T-cell (primary cell): ENCODE data around the gene GARIN5B. TPM values are rescaled to one million over a fixed set of nuclear protein-coding genes. Genes with fewer than 3 reads are reported as not detected.

ENCODE experiments used
- ATAC-seq, 4 experiments: fragments of 200-7000 bp in 3 of 4; fragments of 150-1000 bp in 1 of 4; cut with Tn5 transposase; replicated peaks in 1 of 4; 1 replicate in 3 of 4; 2 replicates in 1 of 4; pipeline ENCODE4 v1.10.0; 2021; ENCODE audit warnings: moderate library complexity in 3 of 4, mild to moderate bottlenecking in 2 of 4, moderate number of reproducible peaks in 1 of 4
- CTCF ChIA-PET, 2 donors: fragments of 300-600 bp; sonication (Branson Sonifier 250); formaldehyde crosslinking; loops; one replicate each; lab custom pipeline; 2022; ENCODE audit warnings: antibody characterized with exemption in 2 of 2; lab: Charles Lee
- POLR2A ChIA-PET, 2 donors: fragments of 300-600 bp; sonication (Branson Sonifier 250); formaldehyde crosslinking; loops; one replicate each; lab custom pipeline; 2022; ENCODE audit warnings: antibody characterized with exemption in 2 of 2; lab: Charles Lee
- DNase-seq, 35 experiments: peaks; one replicate each; pipeline versions ENCODE4 v3.0.0 to v3.0.0-alpha.2; 2013 to 2023
- H3K27ac ChIP-seq: one replicate; pipeline ENCODE4 v1.5.1; 2013; ENCODE audit warnings: low read length
- H3K27me3 ChIP-seq, 2 experiments: replicated peaks in 1 of 2; 1 replicate in 1 of 2; 2 replicates in 1 of 2; pipeline versions ENCODE4 v1.6.1 to v1.7.0; 2013; ENCODE audit warnings: low read length in 1 of 2, mixed read lengths in 1 of 2; ENCODE audit not compliant: control insufficient read depth in 2 of 2, insufficient read depth in 2 of 2; ENCODE audit errors: extremely low read depth in 1 of 2
- H3K36me3 ChIP-seq, 2 donors: 1 replicate in 1 of 2; 2 replicates in 1 of 2; pipeline versions ENCODE4 v1.6.1 to v1.7.0; 2013; ENCODE audit warnings: low read length in 1 of 2; ENCODE audit not compliant: control insufficient read depth in 2 of 2, insufficient read depth in 1 of 2; ENCODE audit errors: extremely low read depth in 1 of 2
- H3K4me1 ChIP-seq, 2 experiments: 1 replicate in 1 of 2; 2 replicates in 1 of 2; pipeline versions ENCODE4 v1.6.1 to v1.7.0; 2013; ENCODE audit warnings: low read length in 2 of 2, mixed read lengths in 1 of 2; ENCODE audit not compliant: insufficient read depth in 2 of 2, control insufficient read depth in 1 of 2; ENCODE audit errors: extremely low read depth in 1 of 2
- H3K4me3 ChIP-seq, 2 donors: 1 replicate in 1 of 2; 2 replicates in 1 of 2; pipeline versions ENCODE4 v1.5.1 to v1.7.0; 2013; ENCODE audit warnings: mild to moderate bottlenecking in 2 of 2, low read length in 1 of 2, moderate library complexity in 1 of 2; ENCODE audit not compliant: control insufficient read depth in 1 of 2; ENCODE audit errors: extremely low read depth in 1 of 2
- H3K9me3 ChIP-seq: 2 replicates; pipeline ENCODE4 v1.7.0; 2013
- H3K27ac Mint-ChIP-seq, 2 donors: one replicate each; pipeline ENCODE4 v1.8.0; 2020 to 2021; ENCODE audit warnings: mild to moderate bottlenecking in 2 of 2, mixed read lengths in 2 of 2
- H3K27me3 Mint-ChIP-seq, 2 donors: one replicate each; pipeline ENCODE4 v1.8.0; 2021 to 2022; ENCODE audit warnings: mixed read lengths in 2 of 2
- H3K36me3 Mint-ChIP-seq: one replicate; pipeline ENCODE4 v1.8.0; 2021; ENCODE audit warnings: mixed read lengths
- H3K4me1 Mint-ChIP-seq, 3 donors: one replicate each; pipeline ENCODE4 v1.8.0; 2020 to 2022; ENCODE audit warnings: mixed read lengths in 3 of 3, mild to moderate bottlenecking in 1 of 3
- H3K4me3 Mint-ChIP-seq, 3 donors: one replicate each; pipeline ENCODE4 v1.8.0; 2020 to 2022; ENCODE audit warnings: mild to moderate bottlenecking in 3 of 3, mixed read lengths in 3 of 3, moderate library complexity in 3 of 3
- H3K9me3 Mint-ChIP-seq, 3 donors: one replicate each; pipeline ENCODE4 v1.8.0; 2020 to 2022; ENCODE audit warnings: mixed read lengths in 3 of 3
- WGBS: methylation state at CpG from one replicate; pipeline ENCODE4 v1.1.5; 2013; ENCODE audit warnings: missing lambda C conversion rate; ENCODE audit not compliant: insufficient coverage; 5-methylcytosine and 5-hydroxymethylcytosine counted together
- total RNA-seq, 35 experiments: library from RNA in 6 of 35; stranded (reverse) in 6 of 35; fragments of 120-200 nt in 1 of 35; gene quantifications; one replicate each; pipeline versions ENCODE4 v1.2.1 to v1.2.4 and lab custom pipeline; 2013 to 2026

Gene GARIN5B
- total RNA-seq, 5 donors from 2014 or later (not counting 1 experiment from before 2014, with no cell fraction given): not detected

GRCh38 chr19:55321466-55322137 is 41.5 kb downstream of the GARIN5B start:
- Histone ChIP-seq H3K9me3 (no peaks in the 10 kb centered on the region), H3K27me3 (peaks cover 0 to 33% of the 10 kb centered on the region in 2 experiments), H3K36me3 (no peaks in the 10 kb centered on the region), H3K4me3 (no peak overlapping the region), H3K27ac (no peak overlapping the region), H3K4me1 (no peaks in the 10 kb centered on the region)
- WGBS: 21% methylated on average over 2 of the region's 9 CpGs
- POLR2A ChIA-PET: no interaction called here
- Mint-ChIP-seq H3K36me3 (no peaks in the 10 kb centered on the region), H3K4me1 (no peaks in the 10 kb centered on the region), H3K27ac (no peak overlapping the region), H3K27me3 (peaks cover 5 to 19% of the 10 kb centered on the region in 2 donors), H3K9me3 (no peaks in the 10 kb centered on the region), H3K4me3 (no peak overlapping the region)
- DNase-seq: no peak
- CTCF ChIA-PET: interaction anchor here in 1 of 2 donors (0.5 kb wide), 1 partner anchor 16 kb away, joined by 3 read pairs; no protein-coding TSS in a partner anchor
- ATAC-seq: no peak

DNA sequence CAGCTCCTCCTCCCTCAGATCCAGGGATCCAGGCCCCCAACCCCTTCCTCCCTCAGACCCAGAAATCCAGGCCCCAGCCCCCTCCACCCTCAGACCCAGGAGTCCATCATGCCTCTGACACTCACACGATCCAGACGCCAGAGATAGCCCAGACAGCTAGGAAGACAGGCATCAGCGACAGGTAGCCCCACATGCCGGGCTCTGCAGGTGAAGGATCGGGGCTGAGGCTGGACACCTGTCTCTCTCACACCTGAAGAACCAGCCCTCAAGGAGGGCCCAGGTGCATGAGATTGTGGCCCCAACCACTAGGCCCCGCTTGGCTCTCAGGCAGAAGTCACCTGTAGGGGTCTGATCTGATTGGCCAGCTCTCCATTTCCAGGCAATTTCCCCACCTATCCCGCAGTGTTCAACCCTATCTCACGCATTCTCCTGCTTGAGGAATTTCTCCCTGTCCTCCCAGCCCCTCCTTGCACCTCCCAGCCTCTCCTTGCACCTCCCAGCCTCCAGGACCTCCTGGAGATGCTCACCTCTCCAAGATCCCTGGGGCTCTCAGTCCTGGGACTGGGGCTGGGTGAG is 42.1 kb downstream of the GARIN5B start:
- Mint-ChIP-seq H3K27me3 (peaks cover 5 to 16% of the 10 kb centered on the region in 2 donors), H3K4me3 (no peak overlapping the region), H3K9me3 (no peaks in the 10 kb centered on the region), H3K36me3 (no peaks in the 10 kb centered on the region), H3K4me1 (no peaks in the 10 kb centered on the region), H3K27ac (no peak overlapping the region)
- ATAC-seq (no peak), DNase-seq (no peak)
- Histone ChIP-seq H3K36me3 (no peaks in the 10 kb centered on the region), H3K27ac (no peak overlapping the region), H3K27me3 (peaks cover 0 to 33% of the 10 kb centered on the region in 2 experiments), H3K4me3 (no peak overlapping the region), H3K4me1 (no peaks in the 10 kb centered on the region), H3K9me3 (no peaks in the 10 kb centered on the region)
- ChIA-PET CTCF (interaction anchor here in 1 of 2 donors (0.5 kb wide), 1 partner anchor 17 kb away, joined by 3 read pairs; no protein-coding TSS in a partner anchor), POLR2A (no interaction called here)
- WGBS: 85% methylated on average over 8 of the region's 8 CpGs

GRCh38 chr19:55319785-55320184 is 43.3 kb downstream of the GARIN5B start:
- no peak for ATAC-seq
- Mint-ChIP-seq H3K27ac (no peak overlapping the region), H3K9me3 (no peaks in the 10 kb centered on the region), H3K4me3 (no peak overlapping the region), H3K4me1 (no peaks in the 10 kb centered on the region), H3K36me3 (no peaks in the 10 kb centered on the region), H3K27me3 (peaks cover 5 to 13% of the 10 kb centered on the region in 2 donors)
- H3K9me3 ChIP-seq: no peaks in the 10 kb centered on the region
- peaks cover 0 to 29% of the 10 kb centered on the region in 2 experiments for H3K27me3 ChIP-seq
- 83% methylated on average over 20 of the region's 21 CpGs for WGBS
- H3K27ac ChIP-seq: no peak overlapping the region
- H3K4me3 ChIP-seq: no peak overlapping the region
- no peaks in the 10 kb centered on the region for H3K4me1 ChIP-seq
- no peak for DNase-seq
- ChIA-PET POLR2A (no interaction called here), CTCF (no interaction called here)
- H3K36me3 ChIP-seq: no peaks in the 10 kb centered on the region

DNA sequence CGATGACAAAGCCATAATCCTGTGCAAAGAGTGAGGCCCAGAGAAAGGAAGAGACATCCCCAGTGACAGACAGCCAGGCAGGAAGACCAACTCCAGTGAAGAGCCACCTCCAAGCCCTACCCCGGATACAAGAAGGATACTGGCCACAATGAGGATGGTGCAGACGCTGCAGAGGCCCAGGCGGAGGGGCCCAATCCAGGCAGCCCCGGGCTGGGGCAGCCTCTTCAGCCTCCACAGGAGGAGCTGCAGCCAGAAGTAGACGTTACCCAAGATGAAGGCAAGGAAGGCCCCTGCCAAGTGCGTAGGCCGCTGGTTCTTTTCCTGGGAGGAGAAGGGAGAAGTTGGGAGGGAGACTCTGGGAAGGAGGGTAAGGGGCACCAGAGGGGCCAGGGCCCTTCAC is 46.4 kb downstream of the GARIN5B start:
- CTCF ChIA-PET: no interaction called here
- no peaks in the 10 kb centered on the region for H3K36me3 ChIP-seq
- 85% methylated on average over 8 of the region's 8 CpGs for WGBS
- Mint-ChIP-seq H3K4me3 (no peak overlapping the region), H3K36me3 (no peaks in the 10 kb centered on the region), H3K27me3 (peaks cover 0 to 2% of the 10 kb centered on the region in 2 donors), H3K27ac (no peak overlapping the region), H3K4me1 (peaks cover 0 to 6% (median 0%) of the 10 kb centered on the region in 3 donors), H3K9me3 (no peaks in the 10 kb centered on the region)
- peaks cover 0 to 13% of the 10 kb centered on the region in 2 experiments for H3K27me3 ChIP-seq
- no peak overlapping the region for H3K4me3 ChIP-seq
- ATAC-seq: no peak
- no peaks in the 10 kb centered on the region for H3K9me3 ChIP-seq
- no peak overlapping the region for H3K27ac ChIP-seq
- POLR2A ChIA-PET: no interaction called here
- no peaks in the 10 kb centered on the region for H3K4me1 ChIP-seq
- no peak for DNase-seq

DNA sequence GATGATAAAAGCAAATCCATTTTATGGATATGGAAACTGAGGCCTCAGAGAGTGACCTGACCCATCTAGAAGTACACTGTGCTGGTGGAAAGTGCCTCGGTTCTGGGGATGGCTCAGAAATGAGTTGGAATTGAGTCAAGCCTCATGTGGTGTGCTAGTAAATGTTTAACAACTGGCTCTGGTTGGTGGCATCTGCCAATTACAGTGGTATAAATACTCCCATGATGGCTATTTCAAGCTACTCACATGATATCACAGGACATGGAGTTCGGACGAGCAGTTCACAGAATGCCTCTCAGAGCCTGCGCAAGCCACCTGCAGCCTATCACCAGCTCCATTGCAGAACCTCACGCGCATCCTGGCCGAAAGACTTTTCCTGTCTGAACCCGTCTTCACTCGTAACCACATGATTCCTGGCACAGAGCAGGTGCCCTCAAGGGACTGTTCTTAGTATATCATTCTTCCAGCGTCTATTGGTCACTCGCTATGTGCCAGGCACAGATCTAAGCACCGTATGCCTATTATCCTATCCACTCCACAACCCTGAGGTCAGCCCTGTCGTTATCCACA is 47.0 kb downstream of the GARIN5B start:
- no peak for ATAC-seq
- H3K9me3 Mint-ChIP-seq: no peaks in the 10 kb centered on the region
- H3K27ac Mint-ChIP-seq: no peak overlapping the region
- POLR2A ChIA-PET: no interaction called here
- CTCF ChIA-PET: no interaction called here
- H3K4me1 ChIP-seq: no peaks in the 10 kb centered on the region
- no peak overlapping the region for H3K27ac ChIP-seq
- H3K4me3 Mint-ChIP-seq: no peak overlapping the region
- H3K36me3 ChIP-seq: no peaks in the 10 kb centered on the region
- no peaks in the 10 kb centered on the region for H3K27me3 Mint-ChIP-seq
- H3K4me3 ChIP-seq: no peak overlapping the region
- H3K27me3 ChIP-seq: peaks cover 0 to 9% of the 10 kb centered on the region in 2 experiments
- no peaks in the 10 kb centered on the region for H3K36me3 Mint-ChIP-seq
- 88% methylated on average over 11 of the region's 13 CpGs for WGBS
- no peaks in the 10 kb centered on the region for H3K9me3 ChIP-seq
- H3K4me1 Mint-ChIP-seq: peaks cover 0 to 6% (median 0%) of the 10 kb centered on the region in 3 donors
- DNase-seq: no peak

- no peaks in the 10 kb centered on the region for H3K36me3 Mint-ChIP-seq
- no peak overlapping the region for H3K4me3 Mint-ChIP-seq
- Histone ChIP-seq H3K27ac (no peak overlapping the region), H3K4me1 (no peaks in the 10 kb centered on the region), H3K27me3 (no peaks in the 10 kb centered on the region), H3K36me3 (no peaks in the 10 kb centered on the region), H3K9me3 (no peaks in the 10 kb centered on the region), H3K4me3 (no peak overlapping the region)
- H3K27ac Mint-ChIP-seq: no peak overlapping the region
- H3K4me1 Mint-ChIP-seq: peaks cover 0 to 6% (median 0%) of the 10 kb centered on the region in 3 donors
- 90% methylated on average over 4 of the region's 8 CpGs for WGBS
- H3K9me3 Mint-ChIP-seq: no peaks in the 10 kb centered on the region
- no peak for ATAC-seq
- H3K27me3 Mint-ChIP-seq: no peaks in the 10 kb centered on the region
- DNase-seq: no peak
- ChIA-PET CTCF (no interaction called here), POLR2A (no interaction called here)
Measured at GRCh38 chr19:55314396-55314795, 48.7 kb downstream of the GARIN5B start.
